NK-92 (cell line): Measurements from ENCODE around the gene ANO7.

Experiments
- DNase-seq: peaks from one replicate; lab custom pipeline; 2025; ENCODE audit not compliant: unreplicated experiment; lab: John Stamatoyannopoulos, UW

The ANO7 gene

GRCh38 chr2:241268716-241269445, 80.4 kb downstream of the ANO7 start:
- no peak for DNase-seq

GRCh38 chr2:241269707-241270520, 81.4 kb downstream of the ANO7 start:
- DNase-seq = no peak

GRCh38 chr2:241270531-241270930, 82.1 kb downstream of the ANO7 start:
- DNase-seq = no peak

GRCh38 chr2:241271706-241272302, 83.3 kb downstream of the ANO7 start:
- DNase-seq = no peak

DNA sequence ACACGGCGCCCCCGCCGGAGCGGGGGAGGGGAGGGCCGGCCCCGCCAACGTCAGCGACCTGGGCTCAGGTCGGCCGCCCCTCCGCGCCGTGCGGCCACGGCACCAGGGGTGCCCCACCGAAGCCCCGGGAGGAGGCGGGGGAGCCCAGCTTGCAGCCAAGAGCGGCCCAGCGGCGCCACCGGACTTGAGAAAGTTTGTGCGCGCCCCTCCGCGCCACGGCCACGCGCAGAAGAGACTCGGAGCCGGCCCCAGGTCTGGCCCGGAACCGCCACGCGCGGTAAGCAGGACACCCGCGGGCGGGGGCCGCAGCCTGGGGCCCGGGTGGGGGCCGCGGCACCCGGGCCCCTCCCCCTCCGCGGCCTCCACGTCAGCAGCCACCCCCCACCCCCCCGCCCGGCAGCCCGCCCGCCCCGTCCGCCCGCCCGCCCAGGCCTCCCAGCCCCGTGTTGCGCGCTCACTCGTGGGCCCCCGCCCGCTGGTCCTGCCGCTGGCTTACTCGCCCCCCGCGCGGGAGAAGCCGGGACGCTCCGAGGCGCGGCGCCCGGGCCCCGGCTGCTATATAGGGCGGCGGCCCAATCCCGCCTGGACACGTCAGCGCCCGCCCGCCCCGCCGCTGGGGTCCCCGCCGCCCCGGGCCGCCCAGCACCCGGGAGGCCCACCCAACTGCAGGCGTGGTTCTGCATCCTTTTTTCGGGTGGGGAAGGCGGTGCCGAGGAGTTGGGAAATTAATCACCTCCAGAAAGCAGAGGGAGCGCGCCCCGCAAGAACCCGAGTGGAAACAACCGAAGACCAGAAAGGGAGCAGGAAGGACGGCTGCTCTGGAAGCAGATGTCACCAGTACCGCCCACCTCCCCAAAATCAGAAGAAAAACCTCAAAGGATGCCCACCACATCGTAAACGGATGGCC, 84.1 kb downstream of the ANO7 start:
- DNase-seq = no peak

- no peak for DNase-seq
Measured at GRCh38 chr2:241273210-241274020, 84.9 kb downstream of the ANO7 start.

GRCh38 chr2:241274127-241274526, 85.7 kb downstream of the ANO7 start:
- no peak for DNase-seq
